MM.1S (cell line): ENCODE results near the gene DCAF6.

Experiments
- CTCF ChIP-seq: fragments of 300-600 bp; sonication (generic); IDR thresholded peaks from 2 replicates; pipeline ENCODE4 v1.5.1; 2016; ENCODE audit warnings: antibody characterized with exemption, low read length, mixed read lengths
- EZH2 ChIP-seq: fragments of 300-600 bp; sonication (generic); optimal IDR thresholded peaks from 2 replicates; pipeline ENCODE3; 2017; ENCODE audit warnings: low read depth, mild to moderate bottlenecking, antibody characterized with exemption, low read length, mixed read lengths

- TF ChIP-seq CTCF (no peak), EZH2 (no peak)
These were observed 60.6 kb downstream of the DCAF6 start for GRCh38 chr1:167997037-167997575.
